HepG2 (cell line): Measurements from ENCODE around the gene PLXNA3. TPM values are rescaled to one million over a fixed set of nuclear protein-coding genes. Genes with fewer than 3 reads are reported as not detected.
"Not testable (repeated sequence)": the region's sequence is repeated elsewhere in the genome, so short reads cannot be mapped to it uniquely, and the experiment has no call there.

ENCODE experiments used
- ATAC-seq: fragments of 200-7000 bp; cut with Tn5 transposase; 3 replicates; pipeline ENCODE4 v1.9.1; 2020; ENCODE audit warnings: mild to moderate bottlenecking, moderate library complexity
- BruUV-seq: library from RNA; stranded (reverse); fragments of 400-500 nt; replicated peaks from 2 replicates; lab custom pipeline; 2021; lab: Mats Ljungman, UMichigan
- CTCF ChIA-PET: fragments of 300-600 bp; formaldehyde crosslinking; extraction: SDS; loops from one replicate; lab custom pipeline; 2021; ENCODE audit warnings: low total read pairs, inconsistent platforms, low intra/inter-chr PET ratio; lab: Yijun Ruan, JAX
- POLR2A ChIA-PET: fragments of 350-600 bp; sonication (Branson Sonifier 250); formaldehyde crosslinking; loops from one replicate; lab custom pipeline; 2020; ENCODE audit warnings: antibody characterized with exemption, inconsistent platforms; lab: Yijun Ruan, JAX
- DNase-seq: peaks from one replicate; pipeline ENCODE4 v3.0.0-alpha.2; 2015; ENCODE audit warnings: low spot score
- FAIRE-seq: peaks from 3 replicates; lab custom pipeline; 2011; peaks lifted over from hg19 to GRCh38; lab: Jason Lieb, UNC
- H2AFZ ChIP-seq: one replicate; pipeline ENCODE4 v1.6.1; 2011; ENCODE audit warnings: low read length, inconsistent platforms
- H3K27ac ChIP-seq: fragments of 300-600 bp; 3 replicates; pipeline ENCODE4 v1.8.0; 2011; ENCODE audit warnings: mixed run types, mild to moderate bottlenecking, mixed read lengths, low read length, inconsistent platforms; ENCODE audit not compliant: insufficient read depth; ENCODE audit errors: extremely low read length
- H3K27me3 ChIP-seq, 2 experiments: fragments of 200-600 bp in 1 of 2; 2 replicates in 1 of 2; 3 replicates in 1 of 2; pipeline versions ENCODE4 v1.6.0 to v1.8.0; 2011; ENCODE audit warnings: low read length in 2 of 2, mild to moderate bottlenecking in 2 of 2, moderate library complexity in 2 of 2, inconsistent platforms in 1 of 2; ENCODE audit not compliant: insufficient read depth in 2 of 2, control insufficient read depth in 1 of 2
- H3K36me3 ChIP-seq, 2 experiments: fragments of 200-600 bp in 1 of 2; replicated peaks in 1 of 2; 2 replicates in 1 of 2; 3 replicates in 1 of 2; pipeline versions ENCODE4 v1.5.1 to v1.8.0; 2011; ENCODE audit warnings: low read length in 2 of 2, inconsistent platforms in 1 of 2; ENCODE audit not compliant: insufficient read depth in 2 of 2, control insufficient read depth in 1 of 2
- H3K4me1 ChIP-seq: 2 replicates; pipeline ENCODE4 v1.5.1; 2012; ENCODE audit warnings: low read length, inconsistent platforms; ENCODE audit not compliant: insufficient read depth
- H3K4me2 ChIP-seq: 2 replicates; pipeline ENCODE4 v1.6.0; 2011; ENCODE audit warnings: low read depth, low read length, inconsistent platforms
- H3K4me3 ChIP-seq, 3 experiments: fragments of 200-600 bp in 1 of 3; sonication (generic), shearing (Covaris generic) in 1 of 3; replicated peaks in 1 of 3; 2 replicates each; pipeline ENCODE4 v1.5.1; 2011 to 2016; ENCODE audit warnings: low read length in 3 of 3, inconsistent platforms in 2 of 3, low read depth in 2 of 3, mild to moderate bottlenecking in 2 of 3, control low read depth in 1 of 3, mixed read lengths in 1 of 3; ENCODE audit not compliant: insufficient read depth in 1 of 3
- H3K79me2 ChIP-seq: one replicate; pipeline ENCODE4 v1.6.1; 2011; ENCODE audit warnings: low read length, inconsistent platforms; ENCODE audit not compliant: insufficient read depth
- H3K9ac ChIP-seq: 2 replicates; pipeline ENCODE4 v1.6.0; 2011; ENCODE audit warnings: mild to moderate bottlenecking, low read depth, low read length, inconsistent platforms; ENCODE audit not compliant: insufficient read depth
- H3K9me3 ChIP-seq: 2 replicates; pipeline ENCODE4 v1.5.1; 2012; ENCODE audit warnings: mild to moderate bottlenecking, low read length
- H4K20me1 ChIP-seq: 2 replicates; pipeline ENCODE4 v1.6.0; 2011; ENCODE audit warnings: inconsistent platforms, mild to moderate bottlenecking, low read length, moderate library complexity; ENCODE audit not compliant: insufficient read depth
- ATF7-NPFF ChIP-seq: sonication (generic); formaldehyde crosslinking; IDR thresholded peaks from 2 replicates; pipeline ENCODE4 v1.8.1; 2023; ENCODE audit warnings: mild to moderate bottlenecking, low read depth, missing genetic modification reagents, moderate library complexity
- BORCS8-MEF2B ChIP-seq: sonication (generic); formaldehyde crosslinking; IDR thresholded peaks from 2 replicates; pipeline ENCODE4 v1.8.0; 2022; ENCODE audit warnings: mild to moderate bottlenecking, missing genetic modification reagents
- MBD4 ChIP-seq: IDR thresholded peaks from 2 replicates; pipeline ENCODE4 v1.6.1; 2012; ENCODE audit warnings: low read length, inconsistent platforms, borderline replicate concordance
- SALL1 ChIP-seq: sonication (generic); formaldehyde crosslinking; IDR thresholded peaks from 2 replicates; pipeline ENCODE4 v1.8.0; 2022; ENCODE audit warnings: mild to moderate bottlenecking, missing genetic modification reagents
- TIGD3 ChIP-seq: sonication (generic); formaldehyde crosslinking; IDR thresholded peaks from 2 replicates; pipeline ENCODE4 v1.5.1; 2020; ENCODE audit warnings: mild to moderate bottlenecking, missing genetic modification reagents, borderline replicate concordance
- U2AF2 ChIP-seq: fragments of 200-400 bp; formaldehyde crosslinking; IDR thresholded peaks from 2 replicates; pipeline ENCODE4 v1.6.1; 2017; ENCODE audit warnings: low read depth, mild to moderate bottlenecking, low read length
- ZFP36L1 ChIP-seq: sonication (generic); formaldehyde crosslinking; IDR thresholded peaks from 2 replicates; pipeline ENCODE4 v1.8.0; 2022; ENCODE audit warnings: mild to moderate bottlenecking, missing genetic modification reagents, moderate library complexity
- WGBS: methylation state at CpG from one replicate; pipeline ENCODE4 v1.1.6; 2017; ENCODE audit warnings: low lambda C conversion rate; 5-methylcytosine and 5-hydroxymethylcytosine counted together
- in situ Hi-C: cut with HindIII; loops from 2 replicates; pipeline ENCODE4 v1.10.0; 2017; ENCODE audit warnings: low pct_unique_long_range_greater_than_20kb; ENCODE audit not compliant: extremely low pct_ligation_motif_present
- intact Hi-C: fragments of 100-400 bp; cut with micrococcal nuclease; formaldehyde crosslinking; loops from one replicate; pipeline ENCODE4 v1.10.0; 2022; ENCODE audit not compliant: unreplicated experiment
- polyA plus RNA-seq, 8 experiments: library from polyadenylated mRNA; depleted of rRNA in 3 of 8; stranded (reverse) in 7 of 8; unstranded in 1 of 8; fragments of >200 nt; fragmentation: Illumina TruSeq in 4 of 8; extraction: Trizol in 4 of 8; gene quantifications; 2 replicates each; pipeline versions ENCODE4 v1.2.1 to v1.2.3, GENCODE V29; 2011 to 2016; ENCODE audit warnings: low read depth in 4 of 8, missing spikeins in 1 of 8, mixed read lengths in 1 of 8; ENCODE audit not compliant: insufficient read depth in 1 of 8
- total RNA-seq, 5 experiments: library from RNA; depleted of rRNA; stranded (reverse); fragments of >200 nt; fragmentation: Illumina TruSeq; extraction: Trizol; gene quantifications; 2 replicates each; pipeline ENCODE4 v1.2.3, GENCODE V29; 2016; ENCODE audit warnings: low read depth in 1 of 5

PLXNA3 gene
- total and polyA plus RNA-seq, 2 of the 13 experiments (the other 11 are each of a cell fraction or from before 2014, with no cell fraction given) = 5.8 to 20.6 TPM

- Histone ChIP-seq H3K27me3 (no peaks in the 10 kb centered on the region), H4K20me1 (no peaks in the 10 kb centered on the region), H3K4me2 (no peak overlapping the region), H3K9ac (no peak overlapping the region), H3K36me3 (no peaks in the 10 kb centered on the region), H3K4me1 (peaks cover under 1% of the 10 kb centered on the region; the same call in 1 of the 2 replicates), H3K79me2 (no peaks in the 10 kb centered on the region), H3K4me3 (no peak overlapping the region), H2AFZ (no peak overlapping the region), H3K9me3 (no peaks in the 10 kb centered on the region), H3K27ac (no peak overlapping the region)
- ATAC-seq (no peak), DNase-seq (no peak), FAIRE-seq (no peak)
- in situ Hi-C loops (no loop called here), intact Hi-C loops (no loop called here)
- TF ChIP-seq ZFP36L1 (no peak), SALL1 (CRISPR knock-in tag) (no peak), BORCS8-MEF2B (no peak), MBD4 (no peak)
- no TSS peak for BruUV-seq
- ChIA-PET CTCF (no interaction called here), POLR2A (no interaction called here)
- WGBS = 66% methylated on average over 2 of the region's 3 CpGs
Observed at GRCh38 chrX:154494715-154495114, 36.6 kb downstream of the PLXNA3 start.

GRCh38 chrX:154495472-154495922 is 37.4 kb downstream of the PLXNA3 start:
- H3K4me2 ChIP-seq = no peak overlapping the region
- no peak overlapping the region for H3K9ac ChIP-seq
- CTCF ChIA-PET = no interaction called here
- DNase-seq (no peak), FAIRE-seq (no peak), ATAC-seq (no peak)
- H2AFZ ChIP-seq = no peak overlapping the region
- no peaks in the 10 kb centered on the region for H3K36me3 ChIP-seq
- H3K79me2 ChIP-seq = no peaks in the 10 kb centered on the region
- no peaks in the 10 kb centered on the region for H3K9me3 ChIP-seq
- no peak for TF ChIP-seq U2AF2
- no peak for TF ChIP-seq TIGD3 (CRISPR knock-in tag)
- TF ChIP-seq ATF7-NPFF (CRISPR knock-in tag) = no peak
- no peak overlapping the region for H3K4me3 ChIP-seq
- H3K4me1 ChIP-seq = no peaks in the 10 kb centered on the region
- no peaks in the 10 kb centered on the region for H4K20me1 ChIP-seq
- no peaks in the 10 kb centered on the region for H3K27me3 ChIP-seq
- intact Hi-C loops (no loop called here), in situ Hi-C loops (no loop called here)
- 61% methylated on average over 6 of the region's 6 CpGs for WGBS
- POLR2A ChIA-PET = no interaction called here
- no TSS peak for BruUV-seq
- no peak overlapping the region for H3K27ac ChIP-seq

DNA sequence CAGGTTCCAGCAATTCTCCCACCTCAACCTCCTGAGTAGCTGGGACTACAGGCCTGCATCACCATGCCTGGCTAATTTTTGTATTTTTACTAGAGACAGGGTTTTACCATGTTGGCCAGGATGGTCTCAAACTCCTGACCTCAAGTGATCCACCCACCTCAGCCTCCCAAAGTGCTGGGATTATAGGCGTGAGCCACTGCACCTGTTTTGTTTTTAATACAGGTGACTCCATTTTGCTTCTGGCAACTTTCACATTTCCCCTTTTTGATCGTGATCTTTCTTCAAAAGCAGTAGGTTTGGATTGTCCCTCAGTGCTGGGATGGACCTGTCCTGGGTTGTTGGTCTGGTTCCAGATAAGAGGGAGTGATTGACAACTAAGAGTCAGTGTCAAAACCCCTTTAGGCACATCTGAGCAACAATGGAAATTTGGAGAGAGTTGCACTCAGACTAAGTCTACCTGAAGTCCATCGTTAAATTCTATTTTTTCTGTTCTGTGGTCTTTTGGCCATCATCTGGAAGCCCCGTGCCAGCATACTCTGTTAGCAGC is 38.6 kb downstream of the PLXNA3 start:
- not testable (repeated sequence) for FAIRE-seq, H3K9me3 ChIP-seq, ATAC-seq

More for the DNA sequence above, 38.6 kb downstream of the PLXNA3 start:
- H3K9ac ChIP-seq, H3K27me3 ChIP-seq, H3K4me2 ChIP-seq, H4K20me1 ChIP-seq, DNase-seq, H3K36me3 ChIP-seq, CTCF ChIA-PET, H3K4me3 ChIP-seq, H3K4me1 ChIP-seq, in situ Hi-C loops, intact Hi-C loops, H3K27ac ChIP-seq, BruUV-seq, H2AFZ ChIP-seq, H3K79me2 ChIP-seq: not testable (repeated sequence)
- WGBS = 22% methylated on average over 3 of the region's 4 CpGs
- POLR2A ChIA-PET = interaction anchor here (0.7 kb wide), 1 partner anchor 45 kb away, joined by 3 read pairs; no protein-coding TSS in a partner anchor
